GM12872 (cell line): ENCODE data around the gene ZNF467.

Source experiments
- CTCF ChIP-seq: IDR thresholded peaks from 3 replicates; pipeline ENCODE4 v1.5.1; 2011; ENCODE audit warnings: low read depth, mild to moderate bottlenecking, low read length, moderate library complexity; ENCODE audit not compliant: insufficient read depth

Gene ZNF467

GRCh38 chr7:149818536-149818840 lies 45.1 kb upstream of the ZNF467 start:
- no peak for TF ChIP-seq CTCF

GRCh38 chr7:149817836-149818535 lies 44.6 kb upstream of the ZNF467 start:
- no peak for TF ChIP-seq CTCF

GRCh38 chr7:149817301-149817771 lies 43.9 kb upstream of the ZNF467 start:
- no peak for TF ChIP-seq CTCF

GRCh38 chr7:149816794-149817193 lies 43.4 kb upstream of the ZNF467 start:
- no peak for TF ChIP-seq CTCF

GRCh38 chr7:149816267-149816751 lies 42.9 kb upstream of the ZNF467 start:
- TF ChIP-seq CTCF = no peak

GRCh38 chr7:149815661-149816266 lies 42.4 kb upstream of the ZNF467 start:
- TF ChIP-seq CTCF = no peak

- no peak for TF ChIP-seq CTCF
Measured at GRCh38 chr7:149815121-149815520, 41.7 kb upstream of the ZNF467 start.
